ENCODE results near the gene INPP5E.

DNA sequence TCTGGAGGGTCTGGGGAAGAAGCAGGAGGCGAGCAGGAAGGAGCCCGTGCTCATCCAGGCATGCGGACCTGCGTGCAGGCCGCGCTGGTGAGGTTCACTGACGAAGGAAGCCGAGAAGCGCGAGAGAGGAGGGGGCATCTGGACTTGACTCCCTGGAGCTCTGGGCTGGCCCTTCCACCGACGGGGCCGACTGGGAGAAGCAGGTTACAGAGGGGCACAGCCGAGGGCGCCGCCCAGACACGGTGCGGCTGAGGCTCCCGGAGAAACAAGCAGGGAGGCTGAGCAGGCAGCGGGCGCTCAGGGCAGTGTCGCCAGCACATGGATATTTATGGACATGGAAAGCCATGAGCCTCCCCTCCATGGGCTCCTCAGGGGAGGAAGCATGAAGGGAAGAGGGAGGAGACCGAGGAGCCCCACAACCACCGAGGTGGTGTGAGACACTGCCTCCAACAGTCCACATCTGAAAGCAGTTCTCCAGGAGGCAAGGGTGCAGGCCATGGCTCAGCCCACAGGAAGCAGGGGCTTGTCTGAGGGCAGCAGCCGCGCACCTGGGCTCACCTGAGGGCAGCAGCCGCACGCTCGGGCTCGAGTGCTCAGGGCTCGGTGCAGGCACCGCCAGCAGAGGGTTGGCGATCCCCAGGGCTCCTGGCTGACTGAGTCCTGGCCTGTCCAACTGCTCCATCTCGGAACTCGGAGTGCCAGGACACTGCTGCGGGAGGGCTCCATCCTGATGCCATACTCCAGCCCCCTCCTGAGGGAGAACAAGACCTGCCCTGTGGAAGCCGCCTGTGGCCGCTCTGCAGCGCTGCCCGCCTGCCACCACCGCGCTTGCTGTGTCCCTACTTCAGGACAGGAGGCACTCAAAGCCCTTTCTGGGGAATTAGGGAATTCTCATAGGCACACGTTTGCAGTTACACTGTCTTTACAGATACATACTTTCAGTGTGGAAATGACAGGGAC, 15.7 kb upstream of the INPP5E start:
- TF ChIP-seq, protein P1, sequence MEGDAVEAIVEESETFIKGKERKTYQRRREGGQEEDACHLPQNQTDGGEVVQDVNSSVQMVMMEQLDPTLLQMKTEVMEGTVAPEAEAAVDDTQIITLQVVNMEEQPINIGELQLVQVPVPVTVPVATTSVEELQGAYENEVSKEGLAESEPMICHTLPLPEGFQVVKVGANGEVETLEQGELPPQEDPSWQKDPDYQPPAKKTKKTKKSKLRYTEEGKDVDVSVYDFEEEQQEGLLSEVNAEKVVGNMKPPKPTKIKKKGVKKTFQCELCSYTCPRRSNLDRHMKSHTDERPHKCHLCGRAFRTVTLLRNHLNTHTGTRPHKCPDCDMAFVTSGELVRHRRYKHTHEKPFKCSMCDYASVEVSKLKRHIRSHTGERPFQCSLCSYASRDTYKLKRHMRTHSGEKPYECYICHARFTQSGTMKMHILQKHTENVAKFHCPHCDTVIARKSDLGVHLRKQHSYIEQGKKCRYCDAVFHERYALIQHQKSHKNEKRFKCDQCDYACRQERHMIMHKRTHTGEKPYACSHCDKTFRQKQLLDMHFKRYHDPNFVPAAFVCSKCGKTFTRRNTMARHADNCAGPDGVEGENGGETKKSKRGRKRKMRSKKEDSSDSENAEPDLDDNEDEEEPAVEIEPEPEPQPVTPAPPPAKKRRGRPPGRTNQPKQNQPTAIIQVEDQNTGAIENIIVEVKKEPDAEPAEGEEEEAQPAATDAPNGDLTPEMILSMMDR (conservative IDR thresholded peaks at IDR 0.05 in 1 of 2, IDR thresholded peaks at IDR 0.05 in 1 of 2; ENCODE audit: low read depth in 1 of 2, low read length in 2 of 2) = no peak
- TF ChIP-seq EZH2 (IDR thresholded peaks at IDR 0.05; ENCODE audit: low read length, missing control alignments) = no peak
